GM19395 (cell line): ENCODE measurements around the gene MGST2.

Experiments
- ATAC-seq: cut with Tn5 transposase; IDR thresholded peaks from one replicate; pipeline ENCODE4 v1.9.1; 2021; ENCODE audit warnings: mild to moderate bottlenecking, moderate library complexity; ENCODE audit not compliant: unreplicated experiment

Gene MGST2

GRCh38 chr4:139643042-139643895, 22.4 kb upstream of the MGST2 start:
- ATAC-seq = no peak

DNA sequence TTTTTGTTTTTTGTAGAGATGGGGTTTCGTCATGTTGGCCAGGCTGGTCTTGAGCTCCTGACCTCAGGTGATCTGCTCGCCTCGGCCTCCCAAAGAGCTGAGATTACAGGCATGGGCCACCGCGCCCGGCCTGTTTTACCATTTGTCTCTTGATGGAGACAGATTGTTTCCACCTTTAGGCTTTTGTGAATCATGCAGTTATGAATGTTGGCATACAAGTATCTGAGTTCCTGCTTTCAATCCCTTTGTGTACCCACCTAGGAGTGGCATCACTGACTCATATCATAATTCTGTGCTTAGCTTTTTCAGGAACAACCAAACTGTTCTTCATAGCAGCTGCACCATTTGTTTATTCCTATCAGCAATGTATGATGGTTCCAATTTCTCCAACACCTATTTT, 20.2 kb upstream of the MGST2 start:
- no peak for ATAC-seq

DNA sequence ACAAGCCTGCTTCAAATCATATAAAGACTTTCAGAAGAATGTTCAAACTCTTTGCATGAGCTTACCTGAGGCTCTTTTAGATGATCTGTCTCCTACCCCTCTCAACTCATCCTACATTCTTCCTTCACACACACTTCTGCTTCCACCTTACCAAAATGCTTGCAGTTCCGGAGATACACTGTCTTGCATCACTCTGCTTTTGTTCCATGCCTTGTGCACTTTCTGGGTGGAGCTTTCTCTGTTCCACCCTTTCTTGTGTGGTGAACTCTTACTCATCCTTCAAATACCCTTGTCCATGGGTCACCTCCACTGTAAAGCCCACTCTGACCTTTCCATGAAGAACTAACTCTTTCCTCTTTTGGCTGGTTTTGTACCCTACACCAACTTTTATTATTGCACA, 18.4 kb upstream of the MGST2 start:
- ATAC-seq = no peak

DNA sequence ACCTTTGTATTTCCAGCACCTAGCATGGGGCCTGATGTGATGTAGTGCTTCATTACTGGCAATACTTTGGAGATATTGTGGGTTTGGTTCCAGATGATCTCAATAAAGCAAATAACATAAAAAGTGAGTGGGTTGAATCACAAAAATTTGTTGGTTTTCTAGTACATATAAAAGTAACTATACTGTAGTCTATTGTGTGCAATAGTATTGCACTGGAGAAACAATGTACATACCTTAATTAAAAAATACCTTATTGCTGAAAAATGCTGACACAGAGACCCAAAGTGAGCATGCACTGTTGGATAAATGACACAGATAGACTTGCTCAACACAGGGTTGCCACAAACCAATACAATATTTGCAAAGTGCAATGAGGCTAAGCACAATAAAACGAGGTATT, 17.7 kb upstream of the MGST2 start:
- ATAC-seq = no peak

DNA sequence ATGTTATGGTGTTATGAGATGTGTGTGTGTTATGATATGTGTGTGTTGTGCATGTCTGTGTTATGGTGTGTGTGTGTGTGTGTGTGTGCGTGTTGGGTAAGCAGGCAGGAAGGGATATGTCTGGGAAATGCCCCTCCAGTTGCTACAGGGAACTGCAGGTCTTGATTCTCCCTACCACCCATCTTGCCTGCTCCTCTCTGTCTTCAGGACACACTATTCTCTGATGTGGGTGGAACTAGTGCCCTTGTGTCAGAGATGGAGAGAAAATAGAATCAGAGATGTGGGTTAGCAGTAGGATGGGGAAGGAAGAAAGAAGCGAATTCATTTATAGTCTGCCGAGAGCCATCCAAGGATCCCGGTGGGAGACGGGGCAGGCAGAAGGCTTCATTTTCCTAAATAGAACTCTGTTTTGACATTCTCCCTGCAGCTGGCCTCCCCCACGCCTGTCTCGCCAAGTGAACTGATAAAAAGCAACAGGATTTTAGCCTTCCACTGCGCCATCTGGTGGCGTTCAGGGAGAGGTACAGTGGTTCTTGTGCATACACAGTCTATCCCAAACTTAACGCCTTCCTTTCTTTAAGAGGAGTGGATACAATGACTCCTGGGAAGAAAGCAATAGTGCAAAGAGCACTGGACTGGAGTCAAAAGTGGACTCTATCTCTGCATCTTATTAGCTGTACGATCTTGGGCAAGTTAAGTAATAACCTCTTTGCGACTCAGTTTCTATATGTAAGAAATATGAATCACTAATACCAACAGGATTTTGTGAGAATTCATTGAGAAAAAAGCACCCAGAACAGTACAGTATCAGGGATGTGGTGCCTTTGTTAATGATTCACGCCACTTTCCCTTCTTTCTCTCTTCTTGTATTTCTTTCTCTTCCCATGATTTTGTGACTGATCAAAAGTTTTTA, 14.1 kb upstream of the MGST2 start:
- ATAC-seq = peak; percentile 84

GRCh38 chr4:139654516-139654915, 11.1 kb upstream of the MGST2 start:
- no peak for ATAC-seq

DNA sequence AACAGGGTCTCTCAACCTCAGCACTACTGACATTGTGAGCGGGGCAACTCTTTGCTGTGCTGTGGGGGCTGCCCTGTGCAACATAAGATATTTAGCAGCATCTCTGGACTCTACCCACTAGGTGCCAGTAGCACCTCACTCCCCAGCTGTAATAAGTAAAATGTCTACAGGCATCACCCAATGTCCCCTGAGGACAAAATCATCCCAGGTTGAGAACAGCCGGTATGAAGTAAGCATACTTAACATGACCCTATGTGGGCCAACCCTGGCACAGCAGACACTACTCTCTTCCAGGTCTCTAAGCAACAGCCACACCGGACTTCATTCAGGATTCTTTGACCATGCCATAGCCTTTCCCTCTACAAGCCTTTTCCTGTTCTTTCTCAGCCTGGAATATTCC, 10.5 kb upstream of the MGST2 start:
- ATAC-seq = no peak

DNA sequence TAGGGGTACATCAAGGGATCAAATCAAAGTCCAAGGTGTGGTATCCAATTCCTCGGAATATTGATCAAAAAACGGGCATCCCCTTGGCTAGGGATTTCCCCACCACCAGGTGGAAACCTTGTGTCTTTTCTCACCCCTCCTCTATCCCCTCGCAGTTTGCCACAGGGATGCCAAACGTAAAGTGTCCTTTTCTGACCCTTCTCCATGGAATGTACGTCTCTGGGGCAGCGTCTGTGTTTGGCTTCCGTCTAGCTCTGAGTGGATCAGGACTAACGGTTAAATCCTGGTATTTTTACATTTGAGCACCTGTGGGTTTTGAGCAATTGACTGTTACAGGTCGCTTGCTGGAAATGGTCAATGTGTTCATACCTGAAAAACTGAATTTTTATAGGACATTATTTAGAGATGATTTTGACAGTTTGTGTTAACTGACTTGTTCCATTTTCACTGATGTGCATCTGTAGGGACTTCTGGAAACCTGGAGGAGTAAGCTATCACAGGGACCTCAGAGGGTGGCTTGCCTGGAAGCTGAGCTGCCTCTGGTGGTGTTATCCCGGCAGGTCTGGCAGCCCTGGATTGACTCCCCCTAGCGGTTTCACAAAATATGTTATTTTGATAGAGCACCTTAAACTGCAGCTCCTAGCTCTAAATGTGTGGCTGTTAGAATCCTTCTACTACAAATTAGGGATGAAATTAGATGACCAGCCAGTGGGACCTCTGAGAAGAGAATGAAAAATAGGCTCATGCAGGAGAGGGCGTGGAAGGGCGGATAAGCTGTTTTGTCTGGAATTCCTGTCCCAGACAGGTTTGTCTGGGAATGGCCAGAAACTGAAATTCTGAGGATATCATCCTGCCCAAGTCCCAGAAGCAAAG, 8.8 kb upstream of the MGST2 start:
- peak; percentile 77 for ATAC-seq

GRCh38 chr4:139658185-139658584, 7.4 kb upstream of the MGST2 start:
- ATAC-seq = no peak

- no peak for ATAC-seq
Measured at GRCh38 chr4:139658586-139659382, 6.8 kb upstream of the MGST2 start.

DNA sequence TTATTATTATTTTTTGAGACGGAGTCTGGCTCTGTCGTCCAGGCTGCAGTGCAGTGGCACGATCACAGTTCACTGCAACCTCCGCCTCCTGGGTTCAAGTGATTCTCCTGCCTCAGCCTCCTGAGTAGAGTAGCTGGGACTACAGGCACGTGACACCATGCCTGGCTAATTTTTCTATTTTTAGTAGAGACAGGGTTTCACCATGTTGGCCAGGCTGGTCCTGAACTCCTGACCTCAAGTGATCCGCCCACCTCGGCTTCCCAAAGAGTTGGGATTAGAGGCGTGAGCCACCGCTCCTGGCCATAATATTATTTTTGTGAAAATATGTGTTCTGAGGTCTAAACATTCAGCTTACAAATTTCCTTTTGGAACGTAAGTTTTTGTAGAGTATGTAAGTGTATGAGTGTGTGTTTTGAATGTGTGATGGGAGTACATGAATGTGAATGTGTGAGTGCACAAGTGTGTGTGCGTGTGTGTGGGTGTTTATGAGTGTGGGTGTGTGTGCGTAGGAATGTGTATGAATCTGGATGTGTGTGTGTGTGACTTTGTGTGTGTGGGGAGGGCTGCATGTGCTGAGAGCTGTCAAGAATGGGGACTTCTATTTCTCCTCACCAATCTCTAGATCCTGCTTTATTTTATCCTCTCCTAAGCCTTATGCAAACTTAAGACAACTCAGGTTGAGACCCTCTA, 5.7 kb upstream of the MGST2 start:
- no peak for ATAC-seq

GRCh38 chr4:139660568-139661043, 5.0 kb upstream of the MGST2 start:
- ATAC-seq = no peak

DNA sequence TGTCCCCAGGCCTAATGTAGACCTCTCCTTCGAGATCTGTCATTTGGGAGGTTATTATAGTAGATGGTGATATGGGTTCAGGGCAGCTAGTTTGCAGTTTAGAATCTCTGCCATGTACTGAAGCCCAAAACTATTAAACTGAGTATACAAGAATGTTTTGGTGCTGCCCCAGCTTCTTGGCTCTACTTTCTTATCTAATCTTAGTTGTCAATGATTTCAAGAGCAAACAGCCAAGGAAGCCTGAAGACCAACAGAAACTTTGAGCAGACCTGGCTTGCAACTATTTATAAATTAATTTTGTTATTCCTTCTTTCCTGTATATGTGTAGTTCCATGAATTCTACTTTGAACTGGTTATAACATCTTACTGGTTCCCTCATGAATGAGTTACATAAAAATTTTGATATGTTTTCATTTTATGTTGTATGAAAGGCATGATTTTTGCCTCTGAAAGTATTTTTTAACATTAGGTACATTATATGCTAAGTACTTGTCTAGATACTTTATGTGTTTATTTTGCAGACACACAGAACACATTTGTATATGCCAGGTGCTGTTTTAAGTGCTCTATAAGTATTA, 2.0 kb upstream of the MGST2 start:
- no peak for ATAC-seq

- ATAC-seq = no peak
Measured at GRCh38 chr4:139664442-139664841, 1.2 kb upstream of the MGST2 start.

GRCh38 chr4:139665079-139665689, 435 bp upstream of the MGST2 start:
- ATAC-seq = no peak

DNA sequence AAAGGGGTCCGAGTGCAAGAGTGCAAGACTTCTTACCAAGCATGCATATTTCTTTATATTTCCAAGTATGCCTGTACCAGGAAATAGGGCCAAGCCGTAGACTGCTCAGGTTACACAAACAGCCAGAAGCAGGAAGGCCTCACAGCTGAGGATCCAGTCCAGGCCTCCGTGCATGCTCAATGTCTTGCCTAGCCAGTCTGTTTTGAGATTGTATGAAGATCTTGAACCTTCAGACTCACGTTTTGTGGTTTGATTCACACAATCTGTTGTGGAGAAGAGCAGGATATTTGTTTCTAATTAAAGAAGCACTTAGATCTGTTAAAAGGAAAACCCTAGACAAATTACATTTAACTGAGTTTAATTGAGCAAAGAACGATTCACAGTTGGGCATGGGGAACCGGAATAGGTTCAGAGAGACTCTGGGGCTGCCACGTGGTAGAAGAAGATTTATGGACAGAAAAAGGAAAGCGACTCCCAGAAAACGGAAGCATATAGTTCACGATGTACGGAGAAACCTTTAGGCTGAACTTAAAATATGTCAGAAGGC, 1.2 kb downstream of the MGST2 start:
- peak; percentile 48 for ATAC-seq

- no peak for ATAC-seq
Measured at GRCh38 chr4:139668036-139668435, 2.4 kb downstream of the MGST2 start.

DNA sequence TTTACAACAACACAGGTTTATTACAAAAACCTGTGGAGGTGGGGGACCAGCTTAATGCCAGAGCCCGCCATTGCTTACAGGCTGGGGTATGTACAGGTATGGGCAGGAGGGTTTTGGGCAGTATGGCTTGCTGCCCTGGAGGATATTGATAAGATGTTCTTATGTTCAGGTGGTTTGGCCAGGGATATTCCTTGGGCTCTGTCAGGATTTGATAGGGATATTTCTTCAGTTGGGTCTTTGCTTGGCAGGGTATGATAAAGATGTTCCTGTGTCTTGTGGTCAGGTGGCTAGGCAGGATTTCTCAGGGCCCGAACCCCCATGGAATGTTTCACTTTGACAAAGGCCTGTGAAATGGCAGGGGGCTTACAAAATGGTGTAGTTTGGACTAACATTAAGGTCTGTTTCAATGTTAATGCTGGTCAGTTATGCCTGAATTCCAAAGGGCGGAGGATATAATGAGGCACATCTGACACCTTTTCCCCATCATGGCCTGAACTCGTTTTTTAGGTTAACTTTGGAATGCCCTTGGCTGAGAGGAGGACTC, 3.1 kb downstream of the MGST2 start:
- no peak for ATAC-seq
